Omental fat pad (tissue), 4 donors: ENCODE results near the gene OTOP3. TPM values are rescaled to one million over a fixed set of nuclear protein-coding genes. Genes with fewer than 3 reads are reported as not detected.

Experiments
- ATAC-seq: fragments of 150-250 bp; one replicate; pipeline ENCODE4 v1.9.1; 2016; ENCODE audit warnings: mild to moderate bottlenecking, moderate library complexity; ENCODE audit not compliant: low FRiP score
- DNase-seq: peaks from one replicate; pipeline ENCODE4 v3.0.0-alpha.2; 2019; ENCODE audit warnings: low spot score
- total RNA-seq, 4 donors: library from RNA; depleted of rRNA; stranded (reverse); fragments of >200 nt; gene quantifications; one replicate each; pipeline ENCODE4 v1.1.0, GENCODE V29; 2016
- TF ChIP-seq, protein P1 (sequence below), 3 donors: fragments of 450-650 bp; IDR thresholded peaks; one replicate each; pipeline ENCODE4 v1.5.1; 2016 to 2017; ENCODE audit warnings: antibody characterized with exemption in 3 of 3, mild to moderate bottlenecking in 3 of 3, moderate library complexity in 2 of 3

Gene OTOP3
- total RNA-seq, 4 donors from 2014 or later: not detected

- ATAC-seq: no peak
- TF ChIP-seq, protein P1, sequence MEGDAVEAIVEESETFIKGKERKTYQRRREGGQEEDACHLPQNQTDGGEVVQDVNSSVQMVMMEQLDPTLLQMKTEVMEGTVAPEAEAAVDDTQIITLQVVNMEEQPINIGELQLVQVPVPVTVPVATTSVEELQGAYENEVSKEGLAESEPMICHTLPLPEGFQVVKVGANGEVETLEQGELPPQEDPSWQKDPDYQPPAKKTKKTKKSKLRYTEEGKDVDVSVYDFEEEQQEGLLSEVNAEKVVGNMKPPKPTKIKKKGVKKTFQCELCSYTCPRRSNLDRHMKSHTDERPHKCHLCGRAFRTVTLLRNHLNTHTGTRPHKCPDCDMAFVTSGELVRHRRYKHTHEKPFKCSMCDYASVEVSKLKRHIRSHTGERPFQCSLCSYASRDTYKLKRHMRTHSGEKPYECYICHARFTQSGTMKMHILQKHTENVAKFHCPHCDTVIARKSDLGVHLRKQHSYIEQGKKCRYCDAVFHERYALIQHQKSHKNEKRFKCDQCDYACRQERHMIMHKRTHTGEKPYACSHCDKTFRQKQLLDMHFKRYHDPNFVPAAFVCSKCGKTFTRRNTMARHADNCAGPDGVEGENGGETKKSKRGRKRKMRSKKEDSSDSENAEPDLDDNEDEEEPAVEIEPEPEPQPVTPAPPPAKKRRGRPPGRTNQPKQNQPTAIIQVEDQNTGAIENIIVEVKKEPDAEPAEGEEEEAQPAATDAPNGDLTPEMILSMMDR (IDR thresholded peaks at IDR 0.05): no peak
- no peak for DNase-seq
Observed at GRCh38 chr17:74922694-74923537, 12.8 kb upstream of the OTOP3 start, which contains the start of gene USH1G. Gene USH1G, minus strand, starts transcription at chr17:74923255. Its CDS starts 182 bp downstream, at chr17:74923073.

DNA sequence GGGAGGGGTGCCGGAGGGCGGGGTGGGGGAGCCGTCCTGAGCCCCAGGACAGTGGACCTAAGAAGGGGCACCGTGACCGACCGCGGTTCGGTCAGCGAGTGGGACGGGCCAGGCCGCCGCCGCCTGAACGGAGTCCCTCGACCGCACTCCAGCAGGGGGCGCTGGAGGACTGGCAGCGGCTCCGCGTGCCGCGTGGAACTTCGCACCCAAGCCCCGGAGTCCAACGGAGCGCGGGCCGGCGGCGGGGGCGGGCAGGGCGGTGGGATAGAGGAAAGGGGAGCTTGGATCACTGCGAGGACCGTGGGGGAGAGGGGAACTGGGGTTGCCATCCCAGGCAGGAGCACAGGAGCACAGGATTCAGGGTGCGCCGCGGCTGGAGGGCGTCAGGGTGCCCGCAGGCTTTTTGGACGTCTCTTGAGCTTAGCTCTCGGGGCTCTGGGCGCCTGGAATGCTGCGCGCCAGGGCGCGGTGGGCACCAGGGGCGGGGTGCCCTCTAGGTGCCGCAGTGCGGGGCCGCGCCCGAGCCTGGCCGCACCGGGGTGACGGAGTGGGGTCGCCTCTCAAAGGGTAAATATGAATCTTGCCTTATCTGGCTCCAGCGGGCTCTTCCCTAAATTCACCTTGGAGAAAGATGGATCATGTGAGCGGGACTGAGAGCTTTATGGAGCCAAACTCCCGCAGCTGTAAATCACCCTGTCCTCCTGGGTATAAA lies 12.0 kb upstream of the OTOP3 start:
- ATAC-seq: peak; percentile 45
- TF ChIP-seq, protein P1 (IDR thresholded peaks at IDR 0.05): no peak
- peak; percentile 67 for DNase-seq

GRCh38 chr17:74924250-74924948 lies 11.3 kb upstream of the OTOP3 start, which contains the start of gene OTOP2:
Gene OTOP2, plus strand, starts transcription at chr17:74924273. Its CDS starts 360 bp downstream, at chr17:74924633.
- no peak for ATAC-seq
- TF ChIP-seq, protein P1 (IDR thresholded peaks at IDR 0.05): no peak
- DNase-seq: no peak

DNA sequence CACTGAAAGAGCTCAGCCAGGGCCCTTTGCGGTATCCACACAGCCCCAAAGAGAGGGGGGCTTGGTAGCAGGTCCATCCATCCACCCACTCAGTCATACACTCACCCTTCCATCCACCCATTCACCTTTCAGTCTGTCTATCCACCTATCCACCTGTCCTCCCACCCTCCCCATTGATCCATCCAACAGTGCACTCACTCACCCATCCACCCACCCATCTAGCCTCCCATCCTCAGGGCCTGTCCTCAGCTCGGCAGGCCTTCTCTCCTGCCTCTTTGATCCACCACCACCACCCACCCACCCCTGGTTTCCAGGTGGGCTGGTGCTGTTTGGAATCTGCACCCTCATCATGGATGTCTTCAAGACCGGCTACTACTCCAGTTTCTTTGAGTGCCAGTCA lies 10.5 kb upstream of the OTOP3 start:
- no peak for ATAC-seq
- TF ChIP-seq, protein P1 (IDR thresholded peaks at IDR 0.05): no peak
- no peak for DNase-seq

GRCh38 chr17:74928786-74929185 lies 6.9 kb upstream of the OTOP3 start:
- ATAC-seq (no peak), DNase-seq (no peak)
- TF ChIP-seq, protein P1 (IDR thresholded peaks at IDR 0.05): no peak

DNA sequence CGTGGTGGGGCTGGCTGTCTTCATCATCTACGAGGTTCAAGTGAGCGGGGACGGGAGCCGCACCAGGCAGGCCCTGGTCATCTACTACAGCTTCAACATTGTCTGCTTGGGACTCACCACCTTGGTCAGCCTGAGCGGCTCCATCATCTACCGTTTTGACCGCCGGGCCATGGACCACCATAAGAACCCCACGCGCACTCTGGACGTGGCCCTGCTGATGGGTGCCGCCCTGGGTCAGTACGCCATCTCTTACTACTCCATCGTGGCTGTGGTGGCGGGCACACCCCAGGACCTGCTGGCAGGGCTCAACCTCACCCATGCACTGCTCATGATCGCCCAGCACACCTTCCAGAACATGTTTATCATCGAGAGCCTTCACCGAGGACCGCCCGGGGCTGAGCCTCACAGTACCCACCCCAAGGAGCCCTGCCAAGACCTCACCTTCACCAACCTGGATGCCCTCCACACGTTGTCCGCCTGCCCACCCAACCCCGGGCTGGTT lies 5.1 kb upstream of the OTOP3 start:
- TF ChIP-seq, protein P1 (IDR thresholded peaks at IDR 0.05): no peak
- ATAC-seq (no peak), DNase-seq (no peak)
